ENCODE data around the gene HSPA12A. TPM values are rescaled to one million over a fixed set of nuclear protein-coding genes. Genes with fewer than 3 reads are reported as not detected.

The HSPA12A gene
- polyA plus RNA-seq, 1 donor, result 51.3 TPM

DNA sequence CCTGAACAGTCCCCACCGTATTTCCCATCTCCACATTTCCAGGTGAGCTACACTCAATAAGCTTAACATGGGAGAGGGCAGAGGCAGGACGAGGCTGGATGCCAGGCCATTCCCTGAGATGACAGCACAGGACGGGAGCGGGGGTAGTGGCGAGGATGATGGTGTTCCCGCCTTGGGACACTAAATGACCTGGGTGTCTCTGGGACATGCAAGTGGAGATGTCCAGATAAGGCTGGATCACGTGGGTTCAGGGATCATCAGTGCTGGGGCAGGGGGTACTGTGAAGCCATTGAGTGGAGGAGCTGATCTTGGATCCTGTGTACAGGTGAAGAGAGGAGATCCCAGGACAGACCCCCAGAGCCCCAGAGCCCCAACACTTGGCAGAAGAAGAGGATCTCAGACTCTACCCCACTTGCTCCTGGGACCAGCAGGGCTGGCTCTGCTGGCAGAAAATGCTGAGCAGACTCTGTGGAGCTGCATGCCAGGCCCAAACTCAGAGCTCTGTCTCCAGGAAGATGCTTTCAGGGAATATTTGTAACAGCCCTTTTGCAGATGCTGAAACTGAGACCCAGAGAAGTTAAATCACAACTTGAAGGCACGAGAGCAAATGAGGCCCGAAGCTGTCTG lies 29.7 kb upstream of the HSPA12A start:
- DNase-seq, result no peak

DNA sequence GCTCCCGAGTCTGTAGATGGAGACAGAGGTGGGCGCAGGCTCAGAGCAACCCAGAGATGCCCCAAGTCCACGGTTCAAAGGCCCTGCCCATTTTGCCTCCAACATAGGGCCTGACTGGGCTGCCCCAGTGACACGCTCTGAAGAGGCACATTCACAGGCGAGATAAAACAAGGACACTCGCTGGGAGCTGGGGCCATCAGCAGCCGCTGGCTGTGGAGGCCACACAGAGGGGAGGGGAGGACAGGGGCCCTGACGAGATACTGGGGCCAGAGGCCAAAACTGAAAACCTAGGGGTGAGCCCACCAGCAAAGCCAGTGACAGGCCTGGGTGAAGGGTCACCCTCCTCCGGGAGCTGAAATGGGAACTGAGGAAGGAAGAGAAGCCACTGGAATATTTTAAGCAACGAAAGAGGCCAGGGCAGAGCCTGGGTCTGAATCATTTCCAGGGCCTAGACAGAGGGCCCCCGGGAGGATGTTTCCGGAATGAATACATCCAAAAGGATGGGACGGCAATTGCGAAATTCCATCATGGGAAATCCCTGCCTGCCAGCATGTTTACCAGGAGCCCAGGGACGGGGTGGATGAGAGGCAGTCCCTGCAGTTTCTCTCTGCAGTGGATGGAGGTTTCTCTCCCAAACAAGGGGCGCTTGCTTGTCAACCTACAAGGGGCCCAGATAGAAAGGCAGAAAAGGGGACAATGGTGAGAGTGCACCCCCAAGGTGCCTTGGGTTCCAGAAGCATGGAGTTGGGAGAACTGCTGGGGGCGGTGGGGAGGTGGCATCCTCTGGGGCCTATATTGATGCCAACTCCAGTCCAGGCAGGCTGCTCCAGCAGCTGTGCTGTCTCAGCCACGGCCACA lies 29.0 kb upstream of the HSPA12A start:
- no peak for DNase-seq

DNA sequence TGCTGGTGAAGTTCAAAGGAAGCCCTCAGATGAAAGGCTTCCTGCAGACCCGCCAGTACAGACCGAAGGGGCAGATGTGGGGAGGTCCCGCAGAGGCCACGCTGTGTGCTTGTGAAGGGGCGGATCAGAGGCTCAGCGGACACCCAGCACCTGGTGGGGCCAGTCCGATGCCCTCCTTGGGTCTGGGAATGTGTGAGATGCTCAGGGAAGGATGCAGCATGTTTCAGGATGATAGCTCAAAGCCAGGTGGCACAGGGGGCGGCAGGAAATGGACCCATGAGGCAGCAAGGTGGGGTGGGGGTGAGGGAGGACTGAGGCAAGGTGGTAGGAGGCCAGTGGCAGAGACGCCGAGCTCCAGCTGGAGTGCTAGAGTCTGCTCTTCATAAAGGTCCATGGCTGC lies 27.9 kb upstream of the HSPA12A start:
- no peak for DNase-seq

DNA sequence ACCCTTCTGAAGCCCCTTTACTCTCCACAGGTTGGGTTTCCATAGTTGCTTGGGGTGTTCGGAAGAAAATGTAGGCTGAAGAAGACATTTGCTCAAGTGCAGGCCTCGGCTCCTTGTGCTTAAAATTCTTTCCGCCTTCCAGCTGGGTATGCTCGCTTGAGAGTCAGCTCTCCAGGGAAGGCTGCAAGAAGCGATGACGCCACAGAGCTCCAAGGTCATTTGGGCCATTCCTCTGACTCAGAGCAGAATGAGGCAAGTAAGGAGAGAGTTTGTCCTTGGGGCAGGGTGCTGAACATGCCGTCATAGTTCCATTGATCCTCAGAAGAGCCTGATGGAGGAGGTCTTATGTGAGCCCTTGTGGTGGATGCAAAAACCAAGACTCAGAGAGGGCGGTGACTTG lies 27.4 kb upstream of the HSPA12A start:
- no peak for DNase-seq

DNA sequence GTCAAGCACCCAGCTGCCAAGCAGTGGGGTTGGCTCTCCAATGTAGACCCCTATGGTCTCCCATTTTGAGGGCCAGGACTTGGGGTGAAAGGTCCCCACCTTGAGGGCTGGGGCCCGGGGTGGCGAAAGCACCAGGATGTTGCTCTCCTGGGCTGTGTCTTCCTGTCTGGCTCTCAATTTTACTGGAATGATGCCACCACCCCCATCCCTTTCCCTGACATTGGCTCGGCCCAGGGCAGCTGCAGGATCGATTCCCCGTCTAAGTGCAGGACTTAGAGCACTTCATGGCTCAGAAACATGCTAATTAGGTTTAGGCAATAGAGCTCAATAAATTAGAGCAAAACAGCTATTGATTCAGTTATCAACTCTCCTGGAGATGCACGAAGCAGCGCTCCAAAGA lies 27.0 kb upstream of the HSPA12A start:
- DNase-seq, result no peak

DNA sequence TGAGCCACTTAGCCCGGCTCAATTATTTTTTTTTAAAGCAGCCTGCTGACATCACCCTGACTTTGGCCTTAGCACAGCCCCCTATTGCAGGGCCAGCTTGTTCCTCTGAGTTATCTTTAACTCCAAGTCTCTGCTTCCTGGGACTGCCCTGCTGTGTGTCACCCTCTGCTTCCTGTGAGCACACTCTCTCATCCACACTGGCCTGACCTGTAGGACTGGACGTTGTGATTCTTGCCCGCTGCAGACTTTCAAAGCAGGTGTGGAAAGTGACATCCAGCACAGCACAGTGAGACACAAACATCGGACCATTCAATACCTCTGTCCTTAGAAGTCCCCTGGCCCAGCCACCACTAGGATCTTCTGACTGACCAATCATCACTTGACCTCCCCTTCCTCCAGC lies 26.4 kb upstream of the HSPA12A start:
- DNase-seq, result no peak

DNA sequence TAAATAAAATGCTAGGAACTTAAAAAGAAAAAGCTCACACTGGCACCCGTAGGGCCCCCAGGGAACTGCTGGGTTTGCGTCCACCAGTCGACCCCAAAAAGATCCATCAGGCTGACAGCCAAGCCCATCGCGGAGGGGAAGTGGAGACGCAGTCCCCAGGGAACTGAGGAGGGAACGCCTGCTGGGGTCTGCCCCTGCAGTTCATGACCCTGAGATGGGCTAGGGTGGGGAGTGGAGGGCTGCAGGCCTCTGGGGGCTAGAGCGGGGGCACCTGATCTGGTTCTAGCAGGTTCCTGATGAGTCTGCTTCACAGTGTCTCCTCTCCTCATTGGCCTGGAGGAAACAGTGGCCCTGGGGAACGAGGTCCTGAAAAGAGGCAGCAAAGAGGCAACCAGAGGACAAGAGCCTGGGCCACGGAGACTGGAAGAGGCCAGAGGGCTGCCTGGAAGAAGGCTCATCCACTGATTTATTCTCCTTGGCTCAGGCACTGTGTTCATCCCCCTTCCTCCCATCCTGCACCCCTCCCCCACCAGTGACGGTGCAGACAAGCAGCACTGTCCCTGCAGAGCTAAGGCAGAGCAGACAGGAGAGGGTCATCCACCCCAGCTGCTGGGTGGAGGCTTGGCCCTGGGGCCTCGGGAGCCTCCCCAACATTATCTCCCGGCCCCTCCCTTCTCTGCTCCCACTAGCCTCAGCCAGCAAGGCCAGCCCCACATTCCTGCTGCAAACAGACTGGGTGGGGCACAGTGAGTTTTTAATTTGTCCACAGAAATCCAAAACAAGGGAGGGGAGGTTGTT lies 24.7 kb upstream of the HSPA12A start:
- no peak for DNase-seq

DNA sequence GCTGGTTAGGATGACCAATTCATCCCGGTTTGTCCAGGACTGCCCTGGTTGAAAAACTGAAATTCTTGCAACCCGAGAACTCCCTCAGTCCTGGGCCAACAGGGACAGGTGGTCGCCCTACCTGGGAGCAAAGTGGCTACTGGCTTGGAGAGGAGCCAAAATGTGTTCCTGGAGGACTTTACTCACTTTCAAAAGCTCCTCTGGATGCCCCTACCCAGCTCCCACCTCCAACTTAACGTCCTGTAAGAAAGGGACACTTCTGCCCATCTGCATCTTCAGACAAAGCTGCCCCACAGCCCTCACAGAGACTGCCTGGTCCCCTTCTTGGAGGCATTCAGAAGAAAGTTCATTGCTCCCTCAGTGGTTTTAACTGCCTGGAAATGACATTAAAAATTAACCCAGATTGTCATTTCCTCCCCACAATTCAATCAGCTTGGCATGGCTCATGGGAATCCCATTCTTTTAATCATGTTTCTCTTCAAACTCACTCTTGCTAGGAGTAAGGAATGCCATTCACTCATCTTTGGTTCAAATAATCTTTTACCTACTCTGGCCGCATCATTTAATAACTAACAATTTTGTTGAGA lies 24.0 kb upstream of the HSPA12A start:
- DNase-seq, result no peak

DNA sequence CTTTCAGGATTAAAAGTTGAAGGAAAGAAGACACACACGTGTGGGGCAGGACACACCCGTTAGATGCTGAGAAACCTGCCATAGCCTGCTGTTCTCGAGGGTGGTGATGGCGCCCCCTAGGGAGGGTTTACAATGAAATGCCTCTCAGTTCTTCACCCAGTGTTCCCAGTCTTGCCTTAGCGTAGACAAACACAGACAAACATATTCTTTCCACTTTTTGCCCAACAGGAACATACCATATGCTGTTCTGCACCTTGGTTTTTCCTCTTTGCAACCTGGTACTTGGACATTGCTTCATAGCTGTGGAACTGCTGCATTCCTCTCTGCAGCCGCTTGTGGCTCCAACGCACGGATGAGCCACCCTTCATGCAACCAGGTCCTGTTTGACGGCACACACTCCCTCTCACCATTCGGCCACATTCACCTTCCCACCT lies 23.3 kb upstream of the HSPA12A start:
- DNase-seq, result no peak

DNA sequence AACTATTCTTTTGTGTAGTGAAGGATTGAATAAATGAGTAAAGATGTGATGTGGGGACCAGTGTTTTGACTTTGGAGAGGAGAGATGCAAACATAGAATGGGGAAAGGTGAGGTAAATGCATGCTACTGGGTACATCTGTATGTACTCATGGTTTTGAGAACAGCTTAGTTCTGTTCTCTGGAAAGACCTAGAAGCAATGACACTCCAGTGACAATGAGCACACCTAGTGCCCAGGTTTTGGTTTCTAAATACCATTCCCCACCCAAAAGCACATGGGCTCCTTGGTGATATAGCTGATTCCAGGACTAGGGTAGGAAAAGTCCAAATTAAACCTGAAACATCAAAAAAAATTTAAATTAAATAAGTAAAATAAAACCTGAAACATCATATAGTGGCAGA lies 22.6 kb upstream of the HSPA12A start:
- DNase-seq, result no peak

DNA sequence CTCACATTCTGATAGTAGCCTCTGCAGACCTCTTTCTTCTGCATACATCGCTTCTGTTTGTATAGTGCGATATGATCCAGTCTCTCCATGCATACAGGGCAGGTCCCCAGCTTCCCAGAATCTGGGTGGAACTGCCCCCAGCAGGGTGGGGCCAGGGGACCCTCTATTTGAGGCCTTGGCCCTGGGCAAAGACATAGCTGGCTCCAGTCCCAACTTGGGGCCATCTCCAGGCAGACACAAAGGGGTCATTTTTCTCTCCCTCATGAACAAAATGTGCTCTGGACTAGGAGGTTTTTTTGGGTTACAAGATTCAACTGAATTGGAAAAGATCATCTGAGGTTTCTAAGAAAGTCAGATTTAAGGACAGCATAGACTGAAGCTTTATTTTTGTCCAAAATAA lies 21.1 kb upstream of the HSPA12A start:
- DNase-seq, result no peak

DNA sequence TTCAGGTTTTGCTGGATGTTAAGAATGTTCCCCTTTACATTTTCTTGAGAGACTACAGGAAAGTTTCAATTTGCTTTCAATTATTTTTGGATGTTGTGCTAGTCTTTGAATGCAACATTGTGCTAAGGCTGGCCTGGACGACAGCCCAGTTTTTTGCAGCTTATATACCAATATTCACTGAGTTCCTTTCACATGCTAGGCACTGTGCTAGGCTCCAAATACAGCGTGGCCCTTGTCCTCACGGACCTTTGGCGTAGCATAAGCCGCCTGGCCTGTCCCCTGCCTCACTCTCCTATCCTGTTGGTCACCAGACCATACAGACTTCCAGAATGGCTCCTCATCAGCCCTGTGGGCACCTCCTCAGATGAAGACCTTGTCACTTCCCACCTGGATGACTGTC lies 19.5 kb upstream of the HSPA12A start:
- no peak for DNase-seq

DNA sequence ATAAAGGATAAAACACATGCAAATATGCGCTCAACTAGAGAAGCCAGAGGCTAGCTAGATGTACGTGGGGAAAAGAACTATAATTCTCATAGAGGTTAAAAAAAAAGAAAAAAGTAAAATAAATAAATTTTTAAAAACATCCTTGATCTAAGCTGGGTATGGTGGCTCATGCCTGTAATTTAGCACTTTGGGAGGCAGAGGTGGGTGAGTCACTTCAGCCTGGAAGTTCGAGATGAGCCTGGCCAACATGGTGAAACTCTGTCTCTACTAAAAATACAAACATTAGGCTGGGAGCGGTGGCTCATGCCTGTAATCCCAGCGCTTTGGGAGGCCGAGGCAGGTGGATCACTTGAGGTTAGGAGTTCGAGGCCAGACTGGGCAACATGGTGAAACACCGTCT lies 18.6 kb upstream of the HSPA12A start:
- DNase-seq, result no peak

DNA sequence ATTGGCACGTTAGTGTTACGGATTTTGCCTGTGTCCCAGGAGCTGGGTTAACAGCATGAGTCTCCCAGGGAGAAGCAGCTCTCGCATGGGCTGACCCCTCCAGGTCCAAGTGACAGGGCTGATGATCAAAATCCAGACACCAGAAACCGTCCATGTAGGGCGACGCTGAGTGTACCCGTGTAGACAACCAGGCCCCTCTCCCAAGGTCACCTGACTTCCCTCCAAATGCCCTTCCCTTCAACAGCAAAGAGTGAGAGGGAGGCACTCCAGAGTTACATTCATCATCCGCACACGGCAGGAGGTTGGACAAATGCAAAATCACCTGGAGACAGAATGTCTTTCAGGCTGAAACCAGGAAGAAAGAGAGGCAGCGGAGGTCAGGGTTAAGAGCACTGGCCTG lies 14.9 kb upstream of the HSPA12A start:
- no peak for DNase-seq

DNA sequence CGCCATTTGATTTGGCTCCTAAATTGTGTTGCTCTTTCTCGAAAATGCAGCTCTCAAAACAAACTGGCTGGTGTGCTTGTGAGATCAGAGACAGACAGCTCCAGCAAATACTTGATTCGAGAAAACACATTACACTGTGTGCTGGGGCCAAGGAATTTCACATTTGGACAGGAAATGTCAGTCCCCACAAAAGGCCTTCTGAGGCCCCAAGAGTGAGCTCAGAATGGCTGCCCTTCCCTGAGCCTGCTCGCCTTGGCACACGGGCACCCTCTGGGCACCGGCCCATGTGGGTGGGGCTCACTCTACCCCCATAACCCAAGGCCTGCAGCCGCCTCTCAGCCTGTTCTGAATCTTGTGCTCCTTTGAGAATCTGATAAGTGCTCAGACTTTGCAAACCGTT lies 13.9 kb upstream of the HSPA12A start:
- no peak for DNase-seq

DNA sequence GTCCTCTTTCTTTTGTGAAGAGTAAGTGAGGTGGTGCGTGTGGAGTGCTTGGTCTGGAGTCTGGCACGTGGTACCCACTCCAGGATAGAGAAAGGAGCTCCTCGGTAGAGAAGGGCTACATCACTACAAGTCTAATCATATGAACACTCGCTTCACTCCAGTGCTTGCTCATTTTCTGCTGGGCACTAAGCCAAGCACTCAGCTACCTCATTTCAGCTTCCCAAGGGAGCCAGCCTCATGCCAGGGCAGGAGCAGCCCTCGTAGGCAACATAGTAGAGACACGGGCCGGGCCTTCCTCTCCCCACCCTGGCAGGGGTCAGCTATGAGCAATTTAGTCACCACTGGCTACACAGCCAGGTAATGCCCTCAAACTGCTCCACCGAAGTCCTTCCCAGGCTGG lies 11.4 kb upstream of the HSPA12A start:
- DNase-seq, result no peak

DNA sequence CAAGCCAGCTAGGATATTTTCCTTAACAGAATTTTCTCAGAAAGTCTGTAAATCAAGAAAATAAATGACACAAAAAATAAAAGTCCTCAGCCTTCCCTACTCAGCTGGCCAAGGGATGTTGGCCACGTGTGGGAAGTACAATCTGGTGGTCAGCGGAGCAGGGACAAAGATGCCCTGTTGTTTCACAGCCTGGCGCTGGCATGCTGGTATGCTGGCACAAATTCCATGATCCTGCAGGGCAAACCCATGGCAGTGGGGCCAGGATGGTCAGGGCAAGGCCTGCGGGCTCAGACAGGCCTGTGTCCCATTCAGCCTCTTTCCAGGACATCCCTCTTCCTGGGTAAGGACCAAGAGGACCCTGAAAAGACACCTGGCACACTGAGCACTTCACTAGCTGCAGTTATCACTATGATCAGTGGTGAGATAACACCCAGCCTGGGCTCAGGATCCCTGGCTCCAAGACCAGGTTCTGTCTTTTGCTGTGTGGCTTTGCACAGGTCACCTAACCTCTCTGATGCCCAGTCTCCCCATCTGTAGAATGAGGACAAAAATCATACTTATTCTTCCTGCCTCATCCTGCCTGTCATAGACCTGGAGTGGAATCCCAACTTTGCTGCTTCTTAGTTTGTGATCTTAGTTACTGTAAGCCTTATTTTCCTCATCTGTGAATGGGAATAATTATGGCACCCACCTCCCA lies 10.8 kb upstream of the HSPA12A start:
- DNase-seq, result no peak

DNA sequence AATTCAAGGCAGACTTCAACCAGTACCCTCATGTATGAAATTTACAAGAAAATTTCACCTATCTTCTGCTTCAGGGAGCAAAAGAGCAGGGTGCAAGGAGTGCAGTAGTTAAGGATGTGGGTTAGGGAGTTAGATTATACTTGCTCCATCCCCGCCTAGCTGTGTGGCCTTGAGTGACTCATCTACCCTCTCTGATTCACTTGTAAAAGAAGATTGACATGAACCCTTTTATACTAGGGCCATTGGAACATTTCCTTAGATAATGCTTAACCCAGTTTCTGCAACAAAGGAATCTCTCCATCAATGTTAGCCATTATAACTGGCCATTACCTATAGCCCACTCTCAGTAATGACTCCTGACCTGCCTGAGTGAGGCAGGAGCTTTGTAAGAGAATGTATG lies 10.2 kb upstream of the HSPA12A start:
- no peak for DNase-seq

DNA sequence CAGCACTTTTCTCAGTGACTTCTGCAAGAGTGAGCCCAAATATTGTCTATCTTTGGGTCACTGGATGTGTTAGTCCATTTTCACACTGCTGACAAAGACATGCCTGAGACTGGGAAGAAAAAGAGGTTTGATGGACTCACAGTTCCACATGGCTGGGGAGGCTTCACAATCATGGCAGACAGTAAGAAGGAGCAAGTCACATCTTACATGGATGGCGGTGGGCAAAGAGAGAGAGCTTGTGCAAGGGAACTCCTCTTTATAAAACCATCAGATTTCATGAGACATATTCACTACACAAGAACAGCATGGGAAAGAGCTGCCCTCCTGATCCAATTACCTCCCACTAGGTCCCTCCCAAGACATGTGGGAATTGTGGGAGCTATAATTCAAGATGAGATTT lies 6.1 kb upstream of the HSPA12A start:
- no peak for DNase-seq

DNA sequence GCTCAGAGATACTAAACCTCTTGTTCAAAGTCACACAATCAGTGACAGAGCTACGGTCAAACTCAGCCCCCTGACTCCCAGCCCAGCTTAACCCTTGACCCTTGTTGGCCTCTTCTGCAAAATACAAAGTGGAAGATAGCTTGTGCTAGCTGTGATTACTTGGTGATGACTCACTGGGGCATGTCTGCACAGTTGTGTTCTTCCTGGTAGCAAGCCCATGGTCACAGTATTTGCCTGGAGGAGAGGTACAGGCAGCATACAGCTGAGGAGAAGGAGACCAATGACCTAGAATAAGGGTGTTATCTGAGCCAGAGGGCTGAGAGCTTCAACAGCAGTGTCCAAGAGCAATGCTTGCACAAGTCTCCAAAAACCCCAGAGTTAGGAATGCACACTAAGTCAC lies 5.7 kb upstream of the HSPA12A start:
- no peak for DNase-seq

DNA sequence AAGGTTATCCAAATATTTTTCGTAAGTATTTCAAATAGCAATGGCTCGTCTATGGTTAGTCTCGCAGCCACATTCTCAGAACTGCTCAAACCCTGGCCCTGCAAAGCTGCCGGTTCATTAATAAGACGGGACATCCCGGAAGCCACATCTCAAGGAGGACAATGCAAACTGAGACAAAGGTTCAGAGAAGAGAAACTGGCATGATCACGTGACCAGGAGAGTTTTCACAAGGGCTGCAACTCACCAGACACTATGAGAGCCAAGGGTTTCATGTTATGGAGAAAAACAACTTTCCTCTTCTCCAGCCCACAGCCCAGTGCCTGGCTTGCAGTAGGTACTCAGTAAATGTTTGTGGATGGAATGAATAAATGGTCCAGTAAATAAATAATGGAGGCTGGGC lies 5.0 kb upstream of the HSPA12A start:
- no peak for DNase-seq

DNA sequence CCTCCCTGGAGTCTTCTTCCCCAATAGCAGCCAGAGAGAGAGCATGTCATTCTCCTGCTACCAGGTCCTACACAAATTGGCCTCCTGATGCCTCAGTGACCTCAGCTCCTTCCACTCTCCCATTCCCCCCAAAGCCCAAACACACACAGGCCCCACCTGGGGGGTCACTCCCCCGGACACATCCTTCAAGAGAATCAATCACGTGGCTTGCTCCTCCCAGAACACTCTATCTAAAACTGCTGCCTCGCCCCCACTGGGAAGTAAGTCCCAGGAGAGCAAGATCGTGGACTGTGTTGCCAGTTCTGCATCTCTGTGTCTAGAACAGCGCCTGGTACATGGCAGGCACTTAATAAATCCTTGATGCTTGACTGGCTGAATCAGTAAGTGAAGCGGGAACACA lies 2.5 kb upstream of the HSPA12A start:
- DNase-seq, result no peak

Data from left kidney (tissue), 2 donors.